ENCODE data around the gene LGALS3.

- TF ChIP-seq CTCF (optimal IDR thresholded peaks at IDR 0.05 in 1 of 3, IDR thresholded peaks at IDR 0.05 in 1 of 3, conservative IDR thresholded peaks at IDR 0.05 in 1 of 3; ENCODE audit: extremely low read depth in 1 of 3, insufficient read depth in 2 of 3, low read length in 3 of 3) (no peak), EZH2 (IDR thresholded peaks at IDR 0.05; ENCODE audit: low read length) (no peak)
Measured at GRCh38 chr14:55125403-55125802, 3.6 kb upstream of the LGALS3 start.

Measured in keratinocyte (primary cell).